Nephron (organoid): ENCODE results near the gene ARAP1.

ENCODE experiments used
- H3K27ac Mint-ChIP-seq, 3 experiments: 2 replicates each; pipeline ENCODE4 v1.8.0; 2020; ENCODE audit warnings: mixed read lengths in 3 of 3, mild to moderate bottlenecking in 2 of 3, moderate library complexity in 1 of 3
- H3K27me3 Mint-ChIP-seq: 2 replicates; pipeline ENCODE4 v1.8.0; 2021; ENCODE audit warnings: low read depth, mild to moderate bottlenecking, moderate library complexity, mixed read lengths
- H3K36me3 Mint-ChIP-seq: 2 replicates; pipeline ENCODE4 v1.8.0; 2020; ENCODE audit warnings: low read depth, mixed read lengths
- H3K4me1 Mint-ChIP-seq: 2 replicates; pipeline ENCODE4 v1.8.0; 2020; ENCODE audit warnings: mixed read lengths
- H3K4me3 Mint-ChIP-seq, 3 experiments: 2 replicates each; pipeline ENCODE4 v1.8.0; 2020; ENCODE audit warnings: mild to moderate bottlenecking in 3 of 3, mixed read lengths in 3 of 3, moderate library complexity in 2 of 3
- H3K9me3 Mint-ChIP-seq: 2 replicates; pipeline ENCODE4 v1.8.0; 2020; ENCODE audit warnings: mixed read lengths
- CTCF ChIP-seq, 3 experiments: fragments of 200-600 bp; sonication (generic); IDR thresholded peaks; one replicate each; pipeline ENCODE4 v1.5.0; 2021; ENCODE audit warnings: antibody characterized with exemption in 3 of 3; ENCODE audit not compliant: unreplicated experiment in 3 of 3

ARAP1 gene

GRCh38 chr11:72740060-72740424 lies 12.2 kb downstream of the ARAP1 start:
- H3K36me3 Mint-ChIP-seq: no peaks in the 10 kb centered on the region
- H3K27me3 Mint-ChIP-seq: peaks cover 3% of the 10 kb centered on the region
- no peak for TF ChIP-seq CTCF (IDR thresholded peaks at IDR 0.05; ENCODE audit: unreplicated experiment in 3 of 3)
- H3K27ac Mint-ChIP-seq: peak overlapping the region in 1 of 3 experiments; percentile 1
- peaks cover 22% of the 10 kb centered on the region for H3K4me1 Mint-ChIP-seq
- no peak overlapping the region for H3K4me3 Mint-ChIP-seq
- H3K9me3 Mint-ChIP-seq: no peaks in the 10 kb centered on the region

- no peak for TF ChIP-seq CTCF (IDR thresholded peaks at IDR 0.05; ENCODE audit: unreplicated experiment in 3 of 3)
- Mint-ChIP-seq H3K4me3 (no peak overlapping the region), H3K27me3 (peaks cover 3% of the 10 kb centered on the region), H3K36me3 (no peaks in the 10 kb centered on the region), H3K4me1 (peaks cover 22% of the 10 kb centered on the region), H3K27ac (peak overlapping the region in 1 of 3 experiments; percentile 1), H3K9me3 (no peaks in the 10 kb centered on the region)
Measured at GRCh38 chr11:72739240-72740059, 12.8 kb downstream of the ARAP1 start.

DNA sequence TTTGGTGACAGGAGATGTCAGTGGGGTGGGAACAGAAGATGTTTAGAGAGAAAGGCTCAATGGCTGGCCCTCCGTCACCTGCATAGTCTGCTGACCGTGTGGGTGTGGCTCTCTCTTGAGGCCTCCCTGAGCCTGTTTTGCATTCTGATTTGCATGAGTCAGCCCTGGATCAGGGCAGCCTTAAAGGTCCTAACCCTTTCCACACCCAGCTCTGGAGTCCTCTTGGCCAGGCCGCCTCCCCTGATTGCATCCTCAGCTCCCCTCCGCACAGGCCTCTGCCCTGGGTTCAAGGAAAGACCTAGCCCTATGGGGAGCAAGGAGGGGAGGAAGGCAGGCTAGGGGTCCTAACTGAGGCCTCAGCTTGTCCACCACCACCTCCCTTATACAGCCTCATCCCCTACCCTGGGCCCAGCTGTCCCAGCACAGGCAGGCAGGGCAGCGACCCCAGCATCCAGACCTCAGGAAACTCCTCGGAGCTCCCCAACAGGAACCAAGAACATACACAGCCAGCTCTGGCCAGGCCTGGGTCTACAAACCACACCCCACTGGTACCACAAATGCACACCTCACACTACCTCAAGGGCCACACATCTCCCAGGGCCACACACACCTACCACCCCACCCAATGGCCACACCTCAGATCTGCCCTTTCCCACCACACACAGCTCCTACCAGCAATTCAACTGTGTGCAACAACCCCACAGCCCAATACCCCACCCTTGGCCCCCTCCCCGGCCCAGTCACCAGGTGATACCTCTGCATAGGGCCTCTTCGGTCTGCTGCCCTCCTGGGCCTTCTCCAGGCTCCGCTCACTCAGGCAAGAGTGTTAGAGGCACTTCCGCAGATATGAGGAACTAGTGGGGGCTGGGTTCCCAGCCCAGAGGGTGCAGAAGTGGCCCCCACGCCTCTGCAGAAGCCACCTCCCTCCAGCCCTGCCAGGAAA lies 13.7 kb downstream of the ARAP1 start:
- H3K36me3 Mint-ChIP-seq: no peaks in the 10 kb centered on the region
- H3K4me3 Mint-ChIP-seq: no peak overlapping the region
- peak overlapping the region in 1 of 3 experiments; percentile 57 for H3K27ac Mint-ChIP-seq
- no peak for TF ChIP-seq CTCF (IDR thresholded peaks at IDR 0.05; ENCODE audit: unreplicated experiment in 3 of 3)
- H3K4me1 Mint-ChIP-seq: peaks cover 22% of the 10 kb centered on the region
- H3K27me3 Mint-ChIP-seq: peaks cover 3% of the 10 kb centered on the region
- no peaks in the 10 kb centered on the region for H3K9me3 Mint-ChIP-seq

DNA sequence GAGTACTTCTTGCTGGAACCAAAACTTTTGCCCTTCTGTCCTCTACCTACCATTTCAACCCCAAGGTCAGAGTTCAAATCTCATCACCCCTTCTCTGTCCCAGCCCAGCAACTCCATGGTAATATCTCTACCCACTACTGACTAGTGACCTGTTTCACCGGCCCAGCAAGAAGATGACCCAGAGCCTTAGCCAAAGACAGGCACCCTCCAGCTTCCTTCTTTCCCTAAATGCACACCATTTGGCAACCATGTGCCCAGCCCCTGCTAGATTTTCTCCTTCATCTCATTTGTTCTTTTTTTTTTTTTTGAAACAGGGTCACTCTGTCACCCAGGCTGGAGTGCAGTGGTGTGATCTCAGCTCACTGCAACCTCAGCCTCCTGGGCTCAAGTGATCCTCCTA lies 14.9 kb downstream of the ARAP1 start:
- Mint-ChIP-seq H3K4me1 (peaks cover 16% of the 10 kb centered on the region), H3K4me3 (no peak overlapping the region), H3K27ac (no peak overlapping the region), H3K9me3 (no peaks in the 10 kb centered on the region), H3K27me3 (peaks cover 5% of the 10 kb centered on the region), H3K36me3 (no peaks in the 10 kb centered on the region)
- TF ChIP-seq CTCF (IDR thresholded peaks at IDR 0.05; ENCODE audit: unreplicated experiment in 3 of 3): no peak

DNA sequence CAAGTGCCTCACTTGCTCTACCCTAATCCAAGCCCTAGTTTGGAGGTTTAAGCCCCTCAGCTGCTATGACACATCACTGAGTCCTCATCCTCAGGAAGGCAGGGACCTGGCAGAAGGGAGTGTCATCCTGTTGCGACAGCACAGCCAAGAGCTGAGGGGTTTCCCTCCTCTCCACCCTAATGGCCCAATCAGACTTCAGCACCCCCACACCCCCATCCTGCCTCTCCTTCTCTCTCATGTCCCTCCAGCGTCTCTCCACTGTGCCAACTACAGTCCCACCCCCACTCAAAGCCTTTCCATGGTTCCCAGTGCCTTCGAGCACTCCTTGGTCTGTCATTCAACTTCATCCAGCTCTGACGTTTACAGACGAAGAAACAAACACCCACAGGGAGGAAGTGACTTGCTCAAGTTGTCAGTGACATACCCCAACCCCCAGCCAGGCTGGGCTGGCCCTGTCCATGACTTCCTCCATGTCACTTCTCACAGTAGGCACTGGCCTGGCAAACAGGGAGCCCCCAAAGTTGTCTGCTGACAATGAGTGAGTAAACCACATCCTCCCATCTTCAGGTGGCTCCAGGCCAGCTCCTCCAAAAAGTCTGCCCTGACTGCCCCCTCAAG lies 15.6 kb downstream of the ARAP1 start:
- H3K36me3 Mint-ChIP-seq: peaks cover 1% of the 10 kb centered on the region
- peaks cover 7% of the 10 kb centered on the region for H3K27me3 Mint-ChIP-seq
- H3K27ac Mint-ChIP-seq: peak overlapping the region in 1 of 3 experiments; percentile 10
- no peak for TF ChIP-seq CTCF (IDR thresholded peaks at IDR 0.05; ENCODE audit: unreplicated experiment in 3 of 3)
- no peak overlapping the region for H3K4me3 Mint-ChIP-seq
- H3K9me3 Mint-ChIP-seq: no peaks in the 10 kb centered on the region
- peaks cover 9% of the 10 kb centered on the region for H3K4me1 Mint-ChIP-seq
